Measurements from ENCODE around the gene MYLK. TPM values are rescaled to one million over a fixed set of nuclear protein-coding genes. Genes with fewer than 3 reads are reported as not detected.

The MYLK gene
- total and polyA plus RNA-seq, 9 of the 15 experiments (the other 6 are each of a cell fraction or from before 2014, with no cell fraction given): 0.11 to 0.53 (median 0.18) TPM; not detected in 2

- TF ChIP-seq PYGO2 (tag; IDR thresholded peaks at IDR 0.05): no peak
Observed at GRCh38 chr3:123862152-123862551, 22.0 kb downstream of the MYLK start (continued).

GRCh38 chr3:123861081-123861836 is 22.9 kb downstream of the MYLK start:
- Histone ChIP-seq H3K4me1 (replicated peaks in 1 of 2; ENCODE audit: control insufficient read depth in 2 of 2, insufficient read depth in 2 of 2, low read length in 2 of 2) (no peaks in the 10 kb centered on the region), H2AFZ (ENCODE audit: low read depth, low read length) (no peak overlapping the region), H3K4me3 (no peak overlapping the region), H3K9ac (ENCODE audit: insufficient read depth in 1 of 2, low read depth in 2 of 2, low read length in 2 of 2) (no peak overlapping the region), H3K79me2 (ENCODE audit: control insufficient read depth, insufficient read depth, low read length) (no peaks in the 10 kb centered on the region), H3K4me2 (ENCODE audit: insufficient read depth, low read length) (no peak overlapping the region), H4K20me1 (replicated peaks; ENCODE audit: control insufficient read depth, insufficient read depth, low read length) (no peaks in the 10 kb centered on the region), H3K36me3 (ENCODE audit: control insufficient read depth, insufficient read depth, low read length) (no peaks in the 10 kb centered on the region), H3K9me1 (ENCODE audit: control insufficient read depth, insufficient read depth, low read length) (no peaks in the 10 kb centered on the region), H3K9me3 (replicated peaks; ENCODE audit: control insufficient read depth, insufficient read depth, low read depth, low read length) (no peaks in the 10 kb centered on the region), H3K27me3 (ENCODE audit: control insufficient read depth in 2 of 2, insufficient read depth in 2 of 2, low read length in 2 of 2) (peaks cover 0 to 3% of the 10 kb centered on the region in 2 experiments; a peak in 1 of 5 replicates), H3K27ac (ENCODE audit: extremely low read depth, low read depth, low read length) (no peak overlapping the region)
- BruUV-seq (replicated peaks): no TSS peak
- ChIA-PET CTCF (ENCODE audit: low intra/inter-chr PET ratio) (interaction anchor here (0.6 kb wide), 1 partner anchor 1064 kb away, joined by 5 read pairs; no protein-coding TSS in a partner anchor), POLR2A (interaction anchor here (0.6 kb wide), 1 partner anchor 15 kb away, joined by 3 read pairs; no protein-coding TSS in a partner anchor)
- 5% methylated on average over 5 of the region's 8 CpGs for WGBS (ENCODE audit: insufficient coverage, low coverage, missing lambda C conversion rate)
- in situ Hi-C loops (cut with MboI) (no loop called here), intact Hi-C loops (cut with micrococcal nuclease) (no loop called here)
- peak; percentile 45; the same call in 2 of the 3 replicates for ATAC-seq
- DNase-seq (ENCODE audit: extremely low read depth in 1 of 4, low spot score in 3 of 4): peak in 1 of 4 experiments; percentile 24
- FAIRE-seq: no peak
- no peak for TF ChIP-seq GTF2F1 (IDR thresholded peaks at IDR 0.05; ENCODE audit: low read depth, low read length)
- TF ChIP-seq ZNF143 (CRISPR knock-in tag; IDR thresholded peaks at IDR 0.05): no peak
- no peak for TF ChIP-seq TAF1 (IDR thresholded peaks at IDR 0.05; ENCODE audit: control insufficient read depth, extremely low read depth, insufficient read depth, low read length, severe bottlenecking)
- no peak for TF ChIP-seq CREB3 (tag; conservative IDR thresholded peaks at IDR 0.05; ENCODE audit: low read depth)
- TF ChIP-seq ZBTB11 (CRISPR knock-in tag; IDR thresholded peaks at IDR 0.05): no peak
- no peak for TF ChIP-seq ARID3A (IDR thresholded peaks at IDR 0.05; ENCODE audit: borderline replicate concordance, low read depth, low read length)
- no peak for TF ChIP-seq DNMT1 (IDR thresholded peaks at IDR 0.05)
- no peak for TF ChIP-seq NCOA1 (IDR thresholded peaks at IDR 0.05; ENCODE audit: low read depth)
- no peak for TF ChIP-seq RAD51 (IDR thresholded peaks at IDR 0.05; ENCODE audit: borderline replicate concordance, low read depth)
- TF ChIP-seq E2F1 (CRISPR knock-in tag; IDR thresholded peaks at IDR 0.05): no peak

All from K562 (cell line).